Subcutaneous adipose tissue (tissue), 4 donors: Measurements from ENCODE around the gene RALBP1. TPM values are rescaled to one million over a fixed set of nuclear protein-coding genes. Genes with fewer than 3 reads are reported as not detected.

Experiments
- CTCF ChIP-seq: fragments of 450-650 bp; IDR thresholded peaks from one replicate; pipeline ENCODE4 v1.5.1; 2016; ENCODE audit warnings: low read depth, mild to moderate bottlenecking, control low read depth, antibody characterized with exemption, moderate library complexity
- total RNA-seq, 4 donors: library from RNA; depleted of rRNA; stranded (reverse); fragments of >200 nt; gene quantifications; one replicate each; pipeline ENCODE4 v1.1.0, GENCODE V29; 2016

Gene RALBP1
- total RNA-seq, 4 donors from 2014 or later: 66.4 to 88.3 (median 76.5) TPM

- no peak for TF ChIP-seq CTCF
These were observed 94.9 kb downstream of the RALBP1 start for GRCh38 chr18:9570255-9570654.

GRCh38 chr18:9571546-9571945 is 96.2 kb downstream of the RALBP1 start:
- TF ChIP-seq CTCF: no peak

- TF ChIP-seq CTCF: no peak
These were observed 99.3 kb downstream of the RALBP1 start for GRCh38 chr18:9574473-9575115.

GRCh38 chr18:9575558-9575957 is 100.2 kb downstream of the RALBP1 start:
- TF ChIP-seq CTCF: no peak

- TF ChIP-seq CTCF: no peak
These were observed 102.0 kb downstream of the RALBP1 start for GRCh38 chr18:9577361-9577760.

GRCh38 chr18:9578306-9578705 is 103.0 kb downstream of the RALBP1 start:
- no peak for TF ChIP-seq CTCF

GRCh38 chr18:9581667-9582066 is 106.4 kb downstream of the RALBP1 start:
- TF ChIP-seq CTCF: no peak
